CD4-positive, alpha-beta T cell treated with Interleukin-1 beta for 1 hour (primary cell): ENCODE results near the gene KREMEN1.

Source experiments
- DNase-seq, 2 donors: peaks; one replicate each; pipeline ENCODE4 v3.0.0-alpha.2; 2020 to 2022

Gene KREMEN1

GRCh38 chr22:29154364-29155048 is 81.7 kb downstream of the KREMEN1 start:
- peak; percentile 56 to 64 for DNase-seq

DNA sequence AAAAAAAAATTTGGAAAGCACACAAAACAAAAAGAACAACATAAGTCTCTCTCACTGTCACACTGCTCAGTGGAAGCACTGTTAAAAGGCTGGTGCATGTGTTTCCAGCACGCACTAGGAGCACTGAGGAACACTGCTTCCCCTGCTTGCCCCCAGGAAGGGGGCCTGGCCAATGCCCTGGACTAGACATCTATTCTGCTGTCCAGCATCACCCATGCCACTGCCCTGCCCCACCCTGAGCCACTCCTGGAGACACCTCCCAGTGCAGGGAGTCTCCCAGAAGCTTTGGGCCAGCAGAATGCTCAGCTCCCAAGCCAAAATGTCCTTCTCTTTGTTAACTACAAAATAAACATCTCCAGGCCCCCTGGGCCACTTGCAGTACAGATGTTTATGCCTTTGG is 83.1 kb downstream of the KREMEN1 start:
- no peak for DNase-seq

GRCh38 chr22:29156507-29156906 is 83.7 kb downstream of the KREMEN1 start:
- DNase-seq, result no peak

GRCh38 chr22:29157759-29158535 is 85.1 kb downstream of the KREMEN1 start:
- no peak for DNase-seq

DNA sequence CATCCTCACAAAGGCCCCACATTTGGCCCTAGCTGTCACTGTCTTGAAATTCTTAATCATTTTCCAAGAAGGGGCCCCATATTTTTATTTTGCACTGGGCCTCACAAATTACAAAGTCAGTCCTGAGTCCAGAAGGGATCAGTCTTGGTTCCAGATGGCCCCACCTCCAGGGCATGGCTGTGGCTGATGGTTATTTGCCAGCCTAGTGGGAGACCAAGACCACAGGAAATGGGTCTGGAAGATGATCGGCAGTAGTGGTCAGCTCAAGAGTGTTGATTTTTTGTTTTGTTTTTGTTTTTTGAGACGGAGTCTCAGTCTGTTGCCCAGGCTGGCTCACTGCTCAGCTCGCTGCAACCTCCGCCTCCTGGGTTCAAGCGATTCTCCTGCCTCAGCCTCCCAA is 85.7 kb downstream of the KREMEN1 start:
- no peak for DNase-seq

DNA sequence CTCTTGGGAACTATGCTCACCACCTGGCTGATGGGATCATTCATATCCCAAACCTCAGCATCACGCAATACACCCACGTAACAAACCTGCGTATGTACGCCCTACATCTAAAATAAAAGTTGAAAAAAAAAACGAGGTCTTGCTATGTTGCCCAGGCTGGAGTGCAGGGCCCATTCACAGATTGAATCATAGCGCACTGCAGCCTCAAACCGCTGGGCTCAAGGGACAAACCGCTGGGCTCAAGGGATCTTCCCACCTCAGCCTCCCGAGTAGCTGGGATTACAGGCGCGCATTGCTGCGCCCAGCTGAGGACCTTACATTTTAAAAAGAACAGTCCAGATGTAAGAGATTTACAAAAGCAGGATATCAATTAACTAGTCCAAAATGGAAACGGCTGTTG is 91.0 kb downstream of the KREMEN1 start:
- no peak for DNase-seq

GRCh38 chr22:29165321-29166060 is 92.7 kb downstream of the KREMEN1 start:
- DNase-seq, result no peak

- DNase-seq, result no peak
Measured at GRCh38 chr22:29166180-29166579, 93.3 kb downstream of the KREMEN1 start.

DNA sequence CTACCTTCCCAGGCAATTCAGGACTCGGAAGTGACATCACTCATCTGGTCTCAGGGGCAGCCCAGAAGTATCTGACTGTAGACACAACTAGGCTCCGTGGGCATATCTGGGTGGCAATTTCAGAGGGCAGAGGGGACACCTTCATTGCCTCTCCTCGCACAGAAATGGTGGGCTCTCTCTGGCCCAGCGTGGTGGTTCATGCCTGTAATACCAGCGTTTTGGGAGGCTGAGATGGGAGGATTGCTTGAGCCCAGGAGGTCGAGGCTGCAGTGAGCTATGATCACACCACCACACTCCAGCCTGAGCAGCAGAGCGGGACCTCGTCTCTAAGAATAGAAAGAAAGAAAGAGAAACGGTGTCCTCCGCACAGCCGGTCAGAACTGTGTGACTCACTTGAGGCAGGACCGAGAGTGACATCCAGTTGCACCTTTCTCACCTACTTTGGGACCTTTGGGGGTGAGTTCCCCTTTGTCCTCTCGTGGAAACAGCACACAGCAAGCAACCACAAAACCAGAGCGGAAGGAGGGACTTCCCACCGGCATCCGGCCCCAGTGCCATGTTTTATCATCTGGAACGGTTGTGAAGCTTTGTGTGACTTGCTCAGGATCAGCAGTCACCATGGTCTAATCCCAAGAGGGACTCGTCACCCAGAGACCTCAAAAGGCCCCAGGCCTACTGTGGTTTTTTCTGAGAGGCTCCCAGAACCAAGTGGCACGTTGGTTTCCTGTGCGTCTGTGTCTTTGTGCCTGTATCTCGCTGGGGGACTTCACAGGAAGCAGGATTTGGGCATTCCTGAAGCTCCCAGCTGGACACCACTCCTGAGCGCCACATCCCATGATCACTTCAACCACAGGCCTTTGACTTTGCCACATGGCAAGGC is 94.4 kb downstream of the KREMEN1 start:
- DNase-seq, result peak; percentile 31 to 78

GRCh38 chr22:29171721-29172120 is 98.9 kb downstream of the KREMEN1 start:
- no peak for DNase-seq

DNA sequence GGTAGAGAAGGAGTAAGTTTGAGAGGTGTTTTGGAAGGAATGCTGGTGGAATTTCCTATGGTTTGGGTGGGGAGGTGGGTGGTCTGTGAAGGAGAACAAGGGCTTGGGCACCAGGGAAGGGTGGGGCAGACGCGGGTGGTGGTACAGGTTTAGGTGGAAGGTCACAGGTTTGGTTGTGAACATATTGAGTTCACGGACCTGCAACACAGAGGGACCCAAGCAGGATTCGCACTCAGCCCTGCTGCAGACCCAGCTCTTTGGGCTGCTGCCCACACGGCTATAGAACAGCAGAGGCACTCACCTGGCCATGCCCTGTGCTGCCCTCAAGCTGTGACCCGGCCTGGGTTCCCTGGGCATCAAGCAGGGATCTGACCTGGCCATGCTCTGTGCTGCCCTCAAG is 99.4 kb downstream of the KREMEN1 start:
- no peak for DNase-seq

DNA sequence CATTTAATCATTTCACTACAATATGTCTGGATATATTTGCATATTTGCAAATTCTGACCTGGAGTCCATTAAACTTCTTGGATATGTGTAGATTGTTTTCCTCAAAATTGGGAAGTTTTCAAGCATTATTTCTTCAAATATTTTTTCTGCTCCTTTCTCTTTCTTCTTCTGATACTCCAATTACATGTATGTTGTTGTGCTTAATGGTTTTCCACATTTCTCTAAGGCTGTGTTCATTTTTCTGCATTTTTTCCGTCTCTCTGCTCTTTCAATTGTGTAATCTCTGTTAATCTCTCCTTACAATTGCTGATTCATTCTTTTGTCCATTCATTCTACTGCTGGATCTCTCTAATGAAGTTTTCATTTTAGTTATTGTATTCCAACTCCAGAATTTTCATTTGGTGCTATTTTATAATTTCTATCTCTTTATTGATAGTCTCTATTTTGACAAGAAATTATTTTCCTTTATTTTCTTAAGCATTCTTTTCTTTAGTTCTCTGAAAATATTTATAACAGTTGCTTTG is 102.5 kb downstream of the KREMEN1 start:
- DNase-seq, result no peak

DNA sequence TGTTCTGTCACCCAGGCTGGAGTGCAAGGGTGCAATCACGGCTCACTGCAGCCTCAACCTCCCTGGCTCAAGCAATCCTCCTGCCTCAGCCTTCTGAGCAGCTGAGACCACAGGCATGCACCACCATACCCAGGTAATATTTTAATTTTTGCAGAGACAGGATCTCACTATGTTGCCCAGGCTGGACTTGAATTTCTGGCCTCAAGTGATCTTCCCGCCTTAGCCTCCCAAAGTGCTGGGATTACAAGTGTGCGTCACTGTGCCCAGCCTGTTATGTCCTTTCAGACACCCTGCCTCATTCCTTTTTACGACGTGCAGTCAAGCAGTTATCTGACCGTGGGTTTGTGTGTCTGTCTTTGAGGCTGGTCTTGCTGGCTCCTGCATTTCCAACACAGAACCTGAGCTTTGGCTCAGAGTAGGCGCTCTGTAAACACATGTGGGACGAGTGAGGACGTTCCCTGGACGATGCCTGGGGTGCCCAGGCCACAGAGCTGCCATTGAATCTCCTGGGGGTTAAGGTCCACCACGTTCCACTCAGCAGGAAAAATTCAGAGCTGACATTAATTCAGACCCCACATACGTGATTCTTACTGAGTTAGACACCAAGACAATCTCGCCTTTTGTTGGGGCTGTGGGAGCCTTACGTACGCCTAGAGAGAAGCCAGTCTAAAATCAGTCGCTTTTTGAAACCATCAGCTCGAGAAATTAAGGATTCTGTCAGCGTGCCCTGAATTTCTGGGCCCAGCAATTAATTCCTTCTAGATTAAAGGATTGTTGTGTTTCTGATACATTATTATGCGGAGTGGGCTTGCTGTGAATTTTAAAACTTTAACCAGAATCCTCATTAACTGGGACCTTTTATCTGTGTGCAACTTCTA is 111.4 kb downstream of the KREMEN1 start:
- no peak for DNase-seq

- DNase-seq, result no peak
Measured at GRCh38 chr22:29184849-29185490, 112.1 kb downstream of the KREMEN1 start.

- DNase-seq, result no peak
Measured at GRCh38 chr22:29186302-29186701, 113.5 kb downstream of the KREMEN1 start.

- no peak for DNase-seq
Measured at GRCh38 chr22:29187831-29188230, 115.0 kb downstream of the KREMEN1 start.

- no peak for DNase-seq
Measured at GRCh38 chr22:29190051-29190450, 117.2 kb downstream of the KREMEN1 start.

GRCh38 chr22:29190918-29191317 is 118.1 kb downstream of the KREMEN1 start:
- no peak for DNase-seq

DNA sequence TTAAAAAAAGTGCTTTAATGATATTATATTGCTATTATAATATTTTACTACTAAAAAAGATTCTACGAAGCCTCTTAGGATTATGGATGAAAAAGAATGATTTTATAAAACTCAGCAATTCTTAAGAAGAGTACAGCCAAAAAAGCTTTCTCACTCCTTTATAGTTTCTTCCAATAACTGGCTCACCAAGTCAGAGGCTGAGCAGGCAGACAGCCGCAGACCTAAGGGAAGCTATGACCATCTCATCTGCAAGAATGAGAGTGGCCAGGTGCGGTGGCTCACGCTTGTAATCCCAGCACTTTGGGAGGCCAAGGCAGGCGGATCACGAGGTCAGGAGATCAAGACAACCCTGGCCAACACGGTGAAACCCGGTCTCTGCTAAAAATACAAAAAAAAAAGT is 120.2 kb downstream of the KREMEN1 start:
- no peak for DNase-seq

DNA sequence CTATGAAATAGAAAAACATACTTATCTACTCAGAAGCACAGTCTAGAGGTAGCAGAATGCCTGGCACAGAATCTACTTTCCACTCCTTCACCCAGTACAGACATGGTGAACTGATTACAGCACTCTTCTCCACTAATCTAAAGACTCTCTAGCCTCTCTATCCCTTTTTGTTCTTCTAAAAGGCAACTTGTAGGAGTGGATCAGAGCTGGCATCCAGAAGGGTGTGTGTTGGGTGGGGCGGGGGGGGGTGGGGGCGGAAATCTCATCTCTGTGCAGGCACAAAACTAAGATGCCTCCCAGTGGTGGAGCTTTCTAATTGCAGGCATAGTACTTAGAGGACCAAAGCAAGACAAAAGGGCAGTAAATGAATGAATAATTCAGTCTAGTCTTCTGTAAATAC is 121.3 kb downstream of the KREMEN1 start:
- no peak for DNase-seq
